A673 (cell line): ENCODE results near the gene ELOF1. TPM values are rescaled to one million over a fixed set of nuclear protein-coding genes. Genes with fewer than 3 reads are reported as not detected.

Experiments used
- BruUV-seq: library from RNA; stranded (reverse); fragments of 400-500 nt; replicated peaks from 2 replicates; lab custom pipeline; 2021; lab: Mats Ljungman, UMichigan
- CTCF ChIA-PET: fragments of 300-600 bp; sonication (Branson Sonifier 250); formaldehyde crosslinking; loops from one replicate; lab custom pipeline; 2022; ENCODE audit warnings: antibody characterized with exemption; lab: Charles Lee
- POLR2A ChIA-PET: fragments of 300-600 bp; sonication (Branson Sonifier 250); formaldehyde crosslinking; loops from one replicate; lab custom pipeline; 2022; ENCODE audit warnings: antibody characterized with exemption; ENCODE audit not compliant: low non-redundant PET; lab: Charles Lee
- DNase-seq: peaks from one replicate; pipeline ENCODE4 v3.0.0-alpha.2; 2015; ENCODE audit warnings: low spot score
- H3K27ac ChIP-seq: fragments of 200-600 bp; sonication (generic); 2 replicates; pipeline ENCODE4 v1.5.1; 2016; ENCODE audit warnings: mixed run types, low read depth, mild to moderate bottlenecking, mixed read lengths, antibody characterized with exemption, low read length; ENCODE audit not compliant: poor library complexity, severe bottlenecking
- H3K27me3 ChIP-seq: fragments of 200-600 bp; sonication (generic); replicated peaks from 2 replicates; pipeline ENCODE4 v1.6.1; 2017; ENCODE audit warnings: mixed run types, low read depth, mild to moderate bottlenecking, mixed read lengths, antibody characterized with exemption, low read length; ENCODE audit not compliant: insufficient read depth, poor library complexity
- H3K36me3 ChIP-seq: fragments of 200-600 bp; sonication (generic); 2 replicates; pipeline ENCODE4 v1.6.1; 2016; ENCODE audit warnings: mixed run types, mild to moderate bottlenecking, mixed read lengths, antibody characterized with exemption, low read length; ENCODE audit not compliant: insufficient read depth, poor library complexity, severe bottlenecking
- H3K4me1 ChIP-seq: fragments of 200-600 bp; sonication (generic); 2 replicates; pipeline ENCODE4 v1.6.1; 2017; ENCODE audit warnings: mixed run types, mild to moderate bottlenecking, mixed read lengths, antibody characterized with exemption, low read length; ENCODE audit not compliant: insufficient read depth, poor library complexity, severe bottlenecking
- H3K4me3 ChIP-seq: fragments of 200-600 bp; sonication (generic); 2 replicates; pipeline ENCODE4 v1.5.1; 2016; ENCODE audit warnings: low read depth, mixed run types, mild to moderate bottlenecking, mixed read lengths, low read length; ENCODE audit not compliant: poor library complexity, severe bottlenecking
- H3K9me3 ChIP-seq: fragments of 200-600 bp; sonication (generic); 2 replicates; pipeline ENCODE4 v1.6.1; 2016; ENCODE audit warnings: mixed run types, low read depth, mild to moderate bottlenecking, mixed read lengths, antibody characterized with exemption, low read length; ENCODE audit not compliant: poor library complexity, severe bottlenecking
- CTCF ChIP-seq: fragments of 300-800, 200-600 bp; sonication (generic); conservative IDR thresholded peaks from 2 replicates; pipeline ENCODE4 v1.5.1; 2017; ENCODE audit warnings: low read depth, mild to moderate bottlenecking, antibody characterized with exemption, low read length, moderate library complexity, mixed read lengths
- EZH2 ChIP-seq: fragments of 200-600 bp; sonication (generic); IDR thresholded peaks from 2 replicates; pipeline ENCODE4 v1.6.1; 2017; ENCODE audit warnings: borderline replicate concordance, low read depth, mild to moderate bottlenecking, mixed read lengths, antibody characterized with exemption, low read length; ENCODE audit not compliant: poor library complexity, severe bottlenecking
- intact Hi-C: fragments of 100-400 bp; cut with micrococcal nuclease; formaldehyde crosslinking; loops from one replicate; pipeline ENCODE4 v1.10.0; 2022; ENCODE audit not compliant: unreplicated experiment
- total RNA-seq: library from RNA; stranded (reverse); gene quantifications from 2 replicates; pipeline ENCODE4 v1.2.3, GENCODE V29; 2021

Gene ELOF1
- total RNA-seq, 1 experiment from 2014 or later, result 97.9 TPM

GRCh38 chr19:11528551-11529341 lies 30.3 kb downstream of the ELOF1 start, which contains the start of gene ECSIT:
ECSIT (minus strand) TSS chr19:11529134; CDS start chr19:11519170, 9,964 bp downstream.
- no peaks in the 10 kb centered on the region for H3K9me3 ChIP-seq
- BruUV-seq, result TSS peak; percentile 73
- TF ChIP-seq CTCF (no peak), EZH2 (no peak)
- H3K4me3 ChIP-seq, result peak within 1 kb of the TSS; percentile 65
- H3K36me3 ChIP-seq, result no peaks in the 10 kb centered on the region
- H3K27ac ChIP-seq, result peak within 1 kb of the TSS; percentile 75
- ChIA-PET POLR2A (no interaction called here), CTCF (interaction anchor here (0.6 kb wide), 1 partner anchor 20 kb away, joined by 6 read pairs; no protein-coding TSS in a partner anchor)
- H3K4me1 ChIP-seq, result peaks cover 6% of the 10 kb centered on the region
- H3K27me3 ChIP-seq, result no peaks in the 10 kb centered on the region
- intact Hi-C loops, result no loop called here
- peak; percentile 98 for DNase-seq

GRCh38 chr19:11519138-11519537 lies 39.9 kb downstream of the ELOF1 start:
- Histone ChIP-seq H3K4me1 (no peaks in the 10 kb centered on the region), H3K27ac (no peak overlapping the region), H3K4me3 (no peak overlapping the region), H3K9me3 (no peaks in the 10 kb centered on the region), H3K27me3 (no peaks in the 10 kb centered on the region), H3K36me3 (peaks cover 6% of the 10 kb centered on the region)
- TF ChIP-seq EZH2, result no peak
- TF ChIP-seq CTCF, result no peak
- POLR2A ChIA-PET, result interaction anchor here (0.6 kb wide), 1 partner anchor 11 kb away, joined by 3 read pairs; no protein-coding TSS in a partner anchor
- no peak for DNase-seq
- CTCF ChIA-PET, result no interaction called here
- intact Hi-C loops, result no loop called here
- BruUV-seq, result no TSS peak

GRCh38 chr19:11513946-11514345 lies 45.1 kb downstream of the ELOF1 start:
- ChIA-PET CTCF (no interaction called here), POLR2A (no interaction called here)
- DNase-seq, result no peak
- H3K27me3 ChIP-seq, result no peaks in the 10 kb centered on the region
- peaks cover 10% of the 10 kb centered on the region for H3K36me3 ChIP-seq
- H3K9me3 ChIP-seq, result no peaks in the 10 kb centered on the region
- H3K4me3 ChIP-seq, result no peak overlapping the region
- no TSS peak for BruUV-seq
- no peak overlapping the region for H3K27ac ChIP-seq
- intact Hi-C loops, result no loop called here
- H3K4me1 ChIP-seq, result no peaks in the 10 kb centered on the region
- TF ChIP-seq CTCF (no peak), EZH2 (no peak)
